Stimulated activated CD8-positive, alpha-beta memory T cell treated with anti-CD3 and anti-CD28 coated beads, Interleukin-12 subunit alpha, Interleukin-12 subunit beta, amount 100 ng/mL, for 24 hours (primary cell): ENCODE data around the gene FSD1.
A peak's percentile ranks its signal among the peaks of the same experiment; 100 is the strongest.
"Not testable (repeated sequence)": the region's sequence is repeated elsewhere in the genome, so short reads cannot be mapped to it uniquely, and the experiment has no call there.

Experiments
- DNase-seq: peaks from one replicate; pipeline ENCODE4 v3.0.0-alpha.2; 2020; ENCODE audit errors: extremely low read depth

The FSD1 gene

GRCh38 chr19:4304538-4305256 lies at the start of gene FSD1:
Gene FSD1, plus strand, starts transcription at chr19:4304598. Its CDS starts 149 bp downstream, at chr19:4304747.
- peak; percentile 39 for DNase-seq

- no peak for DNase-seq
These were observed 47.8 kb upstream of the FSD1 start for GRCh38 chr19:4256563-4256962.

GRCh38 chr19:4257025-4257424 lies 47.4 kb upstream of the FSD1 start:
- no peak for DNase-seq

- no peak for DNase-seq
These were observed 46.2 kb upstream of the FSD1 start for GRCh38 chr19:4258181-4258580.

GRCh38 chr19:4260613-4261191 lies 43.7 kb upstream of the FSD1 start:
- no peak for DNase-seq

GRCh38 chr19:4264812-4265211 lies 39.6 kb upstream of the FSD1 start:
- DNase-seq = no peak

- no peak for DNase-seq
These were observed 38.0 kb upstream of the FSD1 start for GRCh38 chr19:4266253-4267000.

GRCh38 chr19:4267101-4267900 lies 37.1 kb upstream of the FSD1 start:
- DNase-seq = no peak

- no peak for DNase-seq
These were observed 36.2 kb upstream of the FSD1 start for GRCh38 chr19:4267901-4268815.

GRCh38 chr19:4268816-4269430 lies 35.5 kb upstream of the FSD1 start:
- no peak for DNase-seq

- no peak for DNase-seq
These were observed 31.5 kb upstream of the FSD1 start for GRCh38 chr19:4272894-4273293.

- DNase-seq = not testable (repeated sequence)
These were observed 30.1 kb upstream of the FSD1 start for GRCh38 chr19:4274321-4274686.

GRCh38 chr19:4277191-4277696 lies 27.2 kb upstream of the FSD1 start:
- DNase-seq = no peak

GRCh38 chr19:4278010-4278409 lies 26.4 kb upstream of the FSD1 start:
- DNase-seq = no peak

- DNase-seq = no peak
These were observed 25.8 kb upstream of the FSD1 start, which contains the start of gene SHD for GRCh38 chr19:4278419-4279266. Gene SHD, plus strand, starts transcription at chr19:4279266. Its CDS starts 798 bp downstream, at chr19:4280064.

- DNase-seq = no peak
These were observed 25.2 kb upstream of the FSD1 start for GRCh38 chr19:4279267-4279529.

- DNase-seq = no peak
These were observed 24.6 kb upstream of the FSD1 start for GRCh38 chr19:4279530-4280422.

- no peak for DNase-seq
These were observed 20.0 kb upstream of the FSD1 start for GRCh38 chr19:4284176-4284958.
